AG10803 (cell line): Measurements from ENCODE around the gene CCL4.
"Not testable (repeated sequence)": the region's sequence is repeated elsewhere in the genome, so short reads cannot be mapped to it uniquely, and the experiment has no call there.

ENCODE experiments used
- DNase-seq: peaks from one replicate; pipeline ENCODE4 v3.0.0; 2010; ENCODE audit warnings: low read depth
- H3K4me3 ChIP-seq: 2 replicates; pipeline ENCODE4 v1.5.1; 2011; ENCODE audit warnings: mild to moderate bottlenecking, low read length, control low read depth
- CTCF ChIP-seq: conservative IDR thresholded peaks from 2 replicates; pipeline ENCODE4 v1.5.1; 2011; ENCODE audit warnings: mild to moderate bottlenecking, low read length, control low read depth, inconsistent platforms

CCL4 gene

DNA sequence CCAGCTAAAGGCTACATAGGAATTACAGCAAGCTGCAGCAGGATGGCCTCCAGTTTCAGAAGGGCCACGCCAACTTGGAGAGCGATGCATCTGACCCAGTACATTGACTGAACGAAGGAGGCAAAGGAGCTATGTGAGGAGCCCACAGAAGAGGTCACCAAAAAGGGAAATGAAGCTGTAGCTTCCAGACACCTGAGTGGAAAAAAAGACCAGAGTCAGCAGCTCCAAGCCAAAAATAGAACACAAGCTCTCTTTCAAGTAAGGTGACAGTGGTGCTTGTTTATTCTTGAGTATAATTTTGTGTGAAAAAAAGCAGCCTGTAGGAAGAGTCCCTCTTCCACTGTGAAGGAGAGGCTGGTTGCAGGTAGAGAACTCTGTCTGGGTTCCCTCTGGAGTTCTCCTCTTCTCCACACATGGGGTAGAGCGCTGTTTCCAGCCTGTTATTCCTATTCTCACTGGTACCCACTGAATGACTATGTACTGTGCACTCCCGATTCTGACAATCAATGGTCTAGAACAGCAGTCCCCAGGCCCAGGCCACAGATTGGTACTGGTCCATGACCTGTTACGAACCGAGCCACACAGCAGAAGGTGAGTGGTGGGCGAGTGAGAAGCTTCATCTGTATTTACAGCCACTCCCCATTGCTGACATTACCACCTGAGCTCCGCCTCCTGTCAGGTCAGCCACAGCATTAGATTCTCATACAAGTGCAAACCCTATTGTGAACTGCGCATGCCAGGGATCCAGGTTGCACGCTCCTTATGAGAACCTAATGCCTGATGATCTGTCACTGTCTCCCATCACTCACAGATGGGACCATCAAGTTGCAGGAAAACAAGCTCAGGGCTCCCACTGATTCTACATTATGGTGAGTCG is 15.1 kb downstream of the CCL4 start:
- DNase-seq, result no peak
- H3K4me3 ChIP-seq, result no peak overlapping the region
- no peak for TF ChIP-seq CTCF

DNA sequence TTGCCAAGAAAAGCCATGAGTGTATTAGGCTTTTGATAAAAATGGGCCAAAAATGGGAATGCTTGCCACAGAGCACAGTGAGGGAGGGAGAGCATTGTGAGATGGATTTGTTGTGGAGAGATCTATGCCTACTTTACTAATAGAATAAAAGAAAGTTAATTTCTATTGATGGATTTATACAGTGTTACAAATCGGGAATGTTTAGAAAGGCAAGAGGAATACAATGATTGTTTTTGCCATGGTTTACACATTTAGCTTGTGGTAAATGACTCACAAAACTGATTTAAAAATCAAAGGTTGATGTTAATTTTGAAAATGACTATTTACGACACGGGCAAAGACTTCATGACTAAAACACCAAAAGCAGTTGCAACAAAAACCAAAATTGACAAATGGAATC is 16.6 kb downstream of the CCL4 start:
- no peak overlapping the region for H3K4me3 ChIP-seq
- TF ChIP-seq CTCF, result no peak
- no peak for DNase-seq

DNA sequence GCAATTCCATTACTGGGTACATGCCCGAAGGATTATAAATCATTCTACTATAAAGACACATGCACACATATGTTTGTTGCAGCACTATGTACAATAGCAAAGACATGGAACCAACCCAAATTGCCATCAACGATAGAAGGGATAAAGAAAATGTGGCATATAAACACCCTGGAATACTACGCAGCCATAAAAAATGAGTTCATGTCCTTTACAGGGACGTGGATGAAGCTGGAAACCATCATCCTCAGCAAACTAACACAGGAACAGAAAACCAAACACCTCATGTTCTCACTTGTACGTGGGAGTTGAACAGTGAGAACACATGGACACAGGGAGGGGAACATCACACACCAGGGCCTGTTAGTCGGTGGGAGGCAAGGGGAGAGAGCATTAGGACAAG is 17.5 kb downstream of the CCL4 start:
- not testable (repeated sequence) for H3K4me3 ChIP-seq, DNase-seq

- no peak overlapping the region for H3K4me3 ChIP-seq
- no peak for TF ChIP-seq CTCF
- DNase-seq, result no peak
Measured at GRCh38 chr17:36123431-36123830, 19.8 kb downstream of the CCL4 start.

GRCh38 chr17:36124879-36125824 is 21.5 kb downstream of the CCL4 start:
- H3K4me3 ChIP-seq, result no peak overlapping the region
- TF ChIP-seq CTCF, result no peak
- no peak for DNase-seq

- DNase-seq, result no peak
- no peak for TF ChIP-seq CTCF
- H3K4me3 ChIP-seq, result no peak overlapping the region
Measured at GRCh38 chr17:36127199-36127893, 23.7 kb downstream of the CCL4 start.

DNA sequence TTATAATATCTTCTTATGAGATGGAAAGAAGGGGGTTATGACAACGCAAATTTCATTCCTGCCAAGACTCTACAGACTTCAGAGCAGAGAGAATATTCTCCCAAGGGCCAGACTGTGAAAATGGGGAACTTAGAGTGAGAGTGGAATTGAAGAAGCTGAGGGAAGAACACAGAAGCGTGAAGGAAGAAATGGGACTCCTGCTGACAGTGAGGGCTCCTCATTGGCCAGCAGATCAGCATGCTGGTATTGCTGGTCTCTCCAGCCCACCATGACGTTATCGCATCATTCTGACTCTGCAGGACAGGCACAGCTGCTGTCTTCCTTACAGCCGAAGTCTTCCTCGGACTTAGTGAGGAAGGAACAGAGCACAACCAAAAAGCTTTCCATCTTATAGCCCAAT is 24.3 kb downstream of the CCL4 start:
- H3K4me3 ChIP-seq, result no peak overlapping the region
- no peak for TF ChIP-seq CTCF
- DNase-seq, result no peak
